Activated CD4-positive, alpha-beta T cell treated with anti-CD3 and anti-CD28 coated beads for 1 hour (primary cell): ENCODE data around the gene PELI3.
A peak's percentile ranks its signal among the peaks of the same experiment; 100 is the strongest.

ENCODE experiments used
- DNase-seq: peaks from one replicate; pipeline ENCODE4 v3.0.0-alpha.2; 2020

The PELI3 gene

DNA sequence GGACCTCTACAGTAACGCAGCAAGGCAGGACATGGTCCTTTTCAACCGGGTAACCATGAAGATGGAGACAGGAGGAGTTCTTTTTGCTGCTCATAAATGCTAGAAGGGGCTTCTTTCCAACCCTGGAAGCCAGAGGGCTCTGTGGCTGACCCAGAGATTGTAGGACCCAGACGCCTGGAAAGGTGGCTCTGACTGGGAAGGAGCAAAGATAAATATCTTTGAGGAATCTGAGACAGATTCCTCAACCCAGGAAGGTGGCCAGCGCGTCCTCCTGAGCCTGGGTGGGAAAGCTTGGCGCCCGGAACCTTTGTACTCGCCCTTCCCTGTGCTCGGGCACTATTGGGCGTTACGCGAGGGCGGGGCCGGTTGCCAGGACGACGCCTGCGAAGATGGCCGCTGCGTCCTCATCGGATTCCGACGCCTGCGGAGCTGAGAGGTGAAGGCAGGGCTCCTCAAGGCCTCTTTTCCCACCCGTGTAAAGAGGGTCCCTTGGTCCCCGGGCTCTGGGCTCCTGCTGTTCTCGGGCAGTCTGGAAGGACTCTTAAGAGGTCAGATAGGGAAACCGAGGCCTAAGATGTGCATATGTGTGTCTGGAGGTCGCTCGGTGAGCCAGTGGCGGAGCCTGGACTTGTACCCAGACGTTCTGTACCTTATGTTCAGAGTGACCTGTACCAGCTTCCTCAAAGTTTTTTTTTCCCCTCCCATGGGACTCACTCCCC lies 43.7 kb downstream of the PELI3 start, which contains the start of gene BBS1:
BBS1 (plus strand) TSS at position 365 of the 719 bp plus-strand sequence; CDS start at position 390, 25 bp downstream.
- peak; percentile 75 for DNase-seq

DNA sequence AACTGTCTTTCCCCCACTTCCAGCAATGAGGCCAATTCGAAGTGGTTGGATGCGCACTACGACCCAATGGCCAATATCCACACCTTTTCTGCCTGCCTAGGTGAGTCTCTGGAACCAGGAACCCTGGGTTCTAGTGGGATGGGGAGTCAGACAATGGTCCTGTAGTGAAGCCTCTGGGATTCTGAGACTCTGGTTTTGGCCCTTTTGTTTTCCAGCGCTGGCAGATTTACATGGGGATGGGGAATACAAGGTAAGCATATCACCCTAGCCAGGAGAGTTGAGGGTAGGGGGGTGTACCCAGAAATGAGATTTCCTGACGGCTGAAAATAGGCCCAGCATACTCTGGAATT lies 44.3 kb downstream of the PELI3 start:
- DNase-seq: no peak

DNA sequence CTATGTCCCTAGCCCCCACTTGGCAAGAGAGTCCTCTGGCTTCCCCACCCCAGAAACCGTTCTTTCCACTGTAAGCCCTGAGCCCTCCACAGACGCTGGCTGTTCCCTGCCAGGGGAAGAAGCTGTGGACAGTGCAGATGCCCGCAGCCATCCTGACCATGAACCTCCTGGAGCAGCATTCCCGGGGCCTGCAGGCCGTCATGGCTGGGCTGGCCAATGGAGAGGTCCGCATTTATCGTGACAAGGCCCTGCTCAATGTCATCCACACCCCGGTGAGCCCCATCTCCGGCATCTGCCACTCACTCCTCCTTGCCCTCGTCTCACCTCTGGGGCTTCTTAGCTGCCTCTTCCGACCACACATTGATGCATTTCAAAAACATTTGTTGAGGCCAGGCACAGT lies 56.9 kb downstream of the PELI3 start:
- no peak for DNase-seq

DNA sequence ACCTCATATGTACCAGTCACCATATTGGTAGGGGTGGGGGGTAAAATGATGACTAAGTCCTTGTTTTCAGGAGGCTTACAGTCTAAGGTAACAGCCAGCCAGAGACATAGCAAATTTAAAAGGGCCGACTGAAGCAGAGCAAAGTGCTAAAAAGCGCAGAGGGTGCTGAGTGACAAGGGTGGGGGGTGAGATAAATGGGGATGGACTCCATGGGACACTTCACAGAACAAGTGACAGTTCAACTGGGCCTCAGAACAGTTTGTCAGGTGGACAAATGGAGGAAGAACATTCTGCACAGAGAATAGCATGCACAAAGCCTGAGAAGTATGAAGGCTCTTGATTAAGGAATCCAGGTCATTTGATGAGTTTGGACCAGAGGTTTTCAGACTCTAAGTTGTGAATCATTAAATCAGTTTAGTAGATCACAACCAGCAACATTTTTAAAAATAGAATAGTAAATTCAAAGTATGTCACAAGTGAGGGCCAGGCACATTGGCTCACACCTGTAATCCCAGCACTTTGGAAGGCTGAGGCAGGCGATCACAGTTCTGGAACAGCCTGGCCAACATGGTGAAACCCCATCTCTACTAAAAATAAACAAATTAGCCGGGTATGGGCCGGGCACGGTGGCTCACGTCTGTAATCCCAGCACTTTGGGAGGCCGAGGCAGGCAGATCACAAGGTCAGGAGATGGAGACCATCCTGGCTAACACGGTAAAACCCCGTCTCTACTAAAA lies 57.8 kb downstream of the PELI3 start:
- no peak for DNase-seq
